Measurements from ENCODE around the gene RAB15.
"Not testable (repeated sequence)": the region's sequence is repeated elsewhere in the genome, so short reads cannot be mapped to it uniquely, and the experiment has no call there.

The RAB15 gene

GRCh38 chr14:64915797-64916196, 56.3 kb downstream of the RAB15 start:
- TF ChIP-seq CTCF (IDR thresholded peaks at IDR 0.05; ENCODE audit: insufficient read depth, missing control alignments), result no peak
- DNase-seq (ENCODE audit: insufficient read length, low spot score) (no peak), FAIRE-seq (no peak)

DNA sequence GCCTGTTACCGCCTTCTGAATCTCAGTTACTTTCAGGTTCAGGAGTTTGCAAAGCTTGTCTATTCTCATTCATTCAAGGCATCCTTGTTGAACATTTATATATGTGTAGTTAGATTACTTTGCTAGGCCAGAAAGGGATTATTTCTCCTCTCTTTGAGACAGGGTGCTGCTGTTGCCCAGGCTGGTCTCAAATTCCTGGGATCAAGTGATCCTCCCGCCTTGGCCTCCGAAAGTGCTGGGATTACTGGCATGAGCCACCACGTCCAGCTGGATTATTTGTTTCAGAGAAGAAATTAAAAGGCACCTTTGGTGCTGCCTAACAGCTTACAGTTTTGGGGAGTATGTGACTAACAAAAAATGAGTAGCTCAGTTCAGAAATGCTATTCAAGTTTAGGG, 57.1 kb downstream of the RAB15 start:
- DNase-seq (ENCODE audit: insufficient read length, low spot score) (no peak), FAIRE-seq (no peak)
- no peak for TF ChIP-seq CTCF (IDR thresholded peaks at IDR 0.05; ENCODE audit: insufficient read depth, missing control alignments)

GRCh38 chr14:64914237-64915028, 57.7 kb downstream of the RAB15 start, which contains the start of gene CHURC1:
Gene CHURC1 (plus strand): TSS chr14:64914455. CDS start chr14:64914496, 41 bp downstream.
- no peak for TF ChIP-seq CTCF (IDR thresholded peaks at IDR 0.05; ENCODE audit: insufficient read depth, missing control alignments)
- peak; percentile 48 for FAIRE-seq

GRCh38 chr14:64913477-64913876, 58.7 kb downstream of the RAB15 start:
- not testable (repeated sequence) for FAIRE-seq; DNase-seq (ENCODE audit: insufficient read length, low spot score)

More at GRCh38 chr14:64914237-64915028, 57.7 kb downstream of the RAB15 start, which contains the start of gene CHURC1:
- peak; percentile 64 for DNase-seq (ENCODE audit: insufficient read length, low spot score)

DNA sequence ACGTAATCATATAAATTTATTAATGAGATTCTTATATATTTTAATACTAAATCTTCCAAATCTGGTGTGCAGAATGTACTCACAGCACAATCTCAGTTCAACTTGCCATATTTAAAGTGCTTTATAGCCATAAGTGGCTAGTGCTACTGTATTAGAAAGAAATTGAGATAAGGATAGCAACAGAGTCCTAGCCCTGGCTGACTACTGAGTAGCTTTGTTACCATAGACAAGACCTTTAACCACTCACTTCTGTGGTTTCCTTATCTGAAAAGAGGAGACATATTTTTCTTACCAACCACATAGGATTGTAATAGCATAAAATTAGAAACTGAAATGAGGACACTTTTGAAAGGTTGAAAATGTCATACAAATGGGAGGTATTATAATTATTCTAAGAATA, 59.9 kb downstream of the RAB15 start:
- FAIRE-seq (no peak), DNase-seq (ENCODE audit: insufficient read length, low spot score) (no peak)
- TF ChIP-seq CTCF (IDR thresholded peaks at IDR 0.05; ENCODE audit: insufficient read depth, missing control alignments), result no peak

GRCh38 chr14:64910847-64911495, 61.2 kb downstream of the RAB15 start:
- no peak for FAIRE-seq
- no peak for DNase-seq (ENCODE audit: insufficient read length, low spot score)
- TF ChIP-seq CTCF (IDR thresholded peaks at IDR 0.05; ENCODE audit: insufficient read depth, missing control alignments), result peak; percentile 60

GRCh38 chr14:64906022-64906421, 66.1 kb downstream of the RAB15 start:
- DNase-seq (ENCODE audit: insufficient read length, low spot score), result no peak
- FAIRE-seq, result no peak
- no peak for TF ChIP-seq CTCF (IDR thresholded peaks at IDR 0.05; ENCODE audit: insufficient read depth, missing control alignments)
